Stimulated activated CD4-positive, alpha-beta T cell treated with anti-CD3 and anti-CD28 coated beads, Interleukin-15, amount 100 ng/mL, for 48 hours (primary cell): ENCODE data around the gene FRS2.
"Not testable (repeated sequence)": the region's sequence is repeated elsewhere in the genome, so short reads cannot be mapped to it uniquely, and the experiment has no call there.

ENCODE experiments used
- DNase-seq, 2 donors: peaks; one replicate each; pipeline ENCODE4 v3.0.0-alpha.2; 2020; ENCODE audit warnings: low read depth in 2 of 2

The FRS2 gene

GRCh38 chr12:69580074-69580473 lies 109.9 kb downstream of the FRS2 start:
- DNase-seq, result no peak

DNA sequence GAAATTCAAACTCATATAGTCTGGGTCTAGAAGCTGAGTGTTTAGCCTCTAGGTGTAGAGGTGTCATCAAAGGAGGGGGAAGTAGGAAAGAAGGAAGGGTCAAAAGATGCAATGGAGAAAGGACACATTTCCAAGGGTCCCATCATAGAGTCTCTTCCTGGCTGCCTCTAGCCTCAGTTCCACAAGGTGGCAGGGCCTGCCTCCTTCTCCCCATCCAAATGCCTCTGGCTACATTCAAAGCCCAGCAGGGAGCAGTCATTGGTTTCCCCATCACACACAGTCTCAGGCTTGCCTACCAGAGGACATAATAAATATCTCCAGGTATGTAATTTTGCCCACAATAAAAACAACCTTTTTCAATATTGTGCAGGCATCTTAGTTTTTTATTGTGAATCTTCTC lies 113.0 kb downstream of the FRS2 start:
- DNase-seq, result no peak

DNA sequence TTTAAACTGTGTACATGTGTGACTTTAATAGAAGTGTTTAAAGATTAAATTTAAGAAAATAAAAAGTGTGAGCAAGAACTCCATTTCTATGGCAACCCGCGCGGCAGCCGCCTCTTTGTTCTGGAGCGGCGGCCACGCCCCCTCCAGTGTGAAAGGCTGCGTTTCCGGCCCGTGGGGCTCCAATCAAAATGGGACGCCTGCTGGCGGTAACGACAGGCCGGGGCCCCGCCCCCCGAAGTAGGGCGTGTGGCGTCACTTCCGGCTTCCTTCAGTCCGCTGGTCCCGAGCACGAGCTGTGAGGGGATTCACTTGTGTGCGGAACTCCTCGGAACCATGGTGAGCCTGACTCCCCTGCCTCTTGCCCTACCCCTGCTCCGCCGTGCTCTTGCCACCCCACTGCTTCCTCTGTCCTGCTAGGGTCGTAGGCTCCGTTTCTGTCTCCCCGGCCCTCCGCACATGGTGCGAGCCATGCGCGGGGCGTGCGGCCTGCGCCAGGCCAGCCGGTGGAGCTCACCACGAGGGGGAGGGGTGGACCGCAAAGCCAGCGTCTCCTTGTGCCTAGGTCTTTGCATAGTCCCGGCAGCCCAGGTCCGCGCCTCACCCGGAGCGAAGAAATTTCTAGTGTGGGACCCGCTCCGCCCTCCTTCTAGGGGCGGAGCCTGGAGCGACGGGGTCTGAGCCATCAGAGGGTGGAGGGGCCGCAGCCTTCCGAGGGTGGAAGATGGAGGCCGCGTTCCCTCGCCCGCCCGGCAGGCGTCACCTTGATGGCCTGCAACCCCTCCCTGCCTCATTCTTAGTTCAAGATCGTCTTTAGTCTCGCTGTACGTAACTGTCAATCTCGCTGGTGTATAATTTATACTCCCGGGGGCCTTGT lies 115.2 kb downstream of the FRS2 start, which contains the start of gene CCT2:
Gene CCT2 (plus strand): TSS at position 271 of the 874 bp plus-strand sequence. CDS start 63 bp downstream, at position 334.
- peak; percentile 95 for DNase-seq

DNA sequence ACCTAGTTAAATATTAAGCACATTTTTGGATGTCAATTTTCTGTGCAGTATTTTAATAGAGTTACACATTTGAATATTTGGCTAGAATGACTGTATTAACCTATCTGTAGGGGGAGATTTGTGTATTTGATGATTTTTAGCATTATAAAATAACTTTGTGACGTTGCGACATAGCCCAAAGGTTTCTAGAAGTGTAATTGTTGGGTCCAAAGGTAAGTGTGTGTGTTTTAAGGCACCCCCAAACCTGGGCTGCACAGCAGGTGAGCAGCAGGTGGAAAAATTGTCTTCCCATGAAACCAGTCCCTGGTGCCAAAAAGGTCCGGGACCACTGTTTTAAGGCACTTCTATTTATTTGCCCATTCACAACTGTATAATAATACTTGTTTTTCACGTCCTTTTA lies 118.3 kb downstream of the FRS2 start:
- DNase-seq, result no peak

- DNase-seq, result no peak
These were observed 118.9 kb downstream of the FRS2 start for GRCh38 chr12:69589082-69589481.

GRCh38 chr12:69595689-69596088 lies 125.5 kb downstream of the FRS2 start:
- DNase-seq, result no peak

DNA sequence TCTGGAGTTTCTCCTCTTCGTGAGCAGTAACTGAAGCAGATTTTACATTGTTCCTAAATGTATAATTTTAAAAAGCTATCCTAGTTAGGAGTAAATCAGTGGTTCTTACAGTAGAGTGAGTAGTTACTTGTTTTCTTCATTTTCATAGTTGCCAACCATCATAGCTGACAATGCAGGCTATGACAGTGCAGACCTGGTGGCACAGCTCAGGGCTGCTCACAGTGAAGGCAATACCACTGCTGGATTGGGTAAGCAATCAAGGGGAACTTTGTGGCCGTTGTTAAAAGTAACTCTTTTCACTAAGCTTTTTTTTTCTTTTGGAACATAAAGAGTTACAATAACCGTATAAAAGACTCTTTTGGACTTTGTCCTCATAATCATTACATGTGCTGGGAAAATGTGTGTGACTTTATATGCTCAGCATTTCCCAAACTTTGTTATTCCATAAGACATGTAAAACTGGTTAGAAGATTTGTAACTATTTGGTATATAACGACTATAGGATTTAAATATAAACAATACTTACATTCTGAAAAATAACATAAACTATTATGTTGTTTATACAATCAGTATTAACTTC lies 128.1 kb downstream of the FRS2 start:
- no peak for DNase-seq

DNA sequence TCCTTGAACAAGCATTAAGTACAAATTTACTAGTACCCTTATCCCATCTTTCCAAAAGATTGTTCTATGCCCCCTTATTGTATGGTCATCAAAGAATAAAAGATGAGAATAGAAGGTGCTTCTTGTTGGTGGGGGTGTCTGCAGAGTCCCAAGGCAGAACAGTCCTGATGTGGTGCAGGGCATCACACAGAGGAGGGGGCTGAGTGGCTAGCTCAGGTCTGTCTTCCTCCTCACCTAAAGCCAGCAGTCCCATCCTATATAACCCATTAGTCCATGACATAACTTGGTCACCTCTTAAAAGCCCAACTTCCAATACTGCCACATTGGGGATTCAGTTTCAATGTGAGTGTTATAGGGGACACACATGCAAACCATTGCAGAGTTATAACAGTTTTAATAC lies 130.6 kb downstream of the FRS2 start:
- DNase-seq, result no peak

GRCh38 chr12:69601962-69602685 lies 131.9 kb downstream of the FRS2 start:
- no peak for DNase-seq

DNA sequence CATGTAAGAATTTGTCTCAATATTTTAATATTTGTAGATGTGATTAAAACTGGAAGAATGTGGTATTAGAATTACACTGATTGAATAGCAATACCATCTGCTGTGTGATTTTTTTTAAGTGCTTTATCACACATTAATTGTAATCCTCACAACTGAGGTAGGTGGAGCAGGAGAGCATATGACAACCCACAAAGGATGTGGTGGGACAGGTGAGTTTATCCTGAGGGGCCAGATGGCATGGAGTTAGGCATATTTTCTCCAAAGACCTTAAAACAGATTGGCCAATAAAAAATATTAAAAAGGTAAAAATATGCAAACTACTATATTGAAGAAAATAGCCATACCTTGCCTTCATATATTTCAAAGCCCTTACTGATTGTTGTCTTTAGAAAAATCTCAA lies 132.8 kb downstream of the FRS2 start:
- no peak for DNase-seq

GRCh38 chr12:69603556-69603955 lies 133.4 kb downstream of the FRS2 start:
- not testable (repeated sequence) for DNase-seq

DNA sequence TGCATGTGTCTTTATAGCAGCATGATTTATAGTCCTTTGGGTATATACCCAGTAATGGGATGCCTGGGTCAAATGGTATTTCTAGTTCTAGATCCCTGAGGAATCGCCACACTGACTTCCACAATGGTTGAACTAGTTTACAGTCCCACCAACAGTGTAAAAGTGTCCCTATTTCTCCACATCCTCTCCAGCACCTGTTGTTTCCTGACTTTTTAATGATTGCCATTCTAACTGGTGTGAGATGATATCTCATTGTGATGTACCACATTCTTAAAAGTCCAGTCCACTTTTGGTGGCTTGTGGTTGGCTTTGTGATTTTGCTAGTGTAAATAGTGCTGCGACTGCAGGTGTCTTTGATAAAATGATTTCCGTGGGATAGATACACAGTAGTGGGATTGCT lies 134.1 kb downstream of the FRS2 start:
- not testable (repeated sequence) for DNase-seq

- DNase-seq, result no peak
These were observed 137.9 kb downstream of the FRS2 start for GRCh38 chr12:69608114-69608513.

GRCh38 chr12:69610126-69610525 lies 139.9 kb downstream of the FRS2 start:
- DNase-seq, result no peak

DNA sequence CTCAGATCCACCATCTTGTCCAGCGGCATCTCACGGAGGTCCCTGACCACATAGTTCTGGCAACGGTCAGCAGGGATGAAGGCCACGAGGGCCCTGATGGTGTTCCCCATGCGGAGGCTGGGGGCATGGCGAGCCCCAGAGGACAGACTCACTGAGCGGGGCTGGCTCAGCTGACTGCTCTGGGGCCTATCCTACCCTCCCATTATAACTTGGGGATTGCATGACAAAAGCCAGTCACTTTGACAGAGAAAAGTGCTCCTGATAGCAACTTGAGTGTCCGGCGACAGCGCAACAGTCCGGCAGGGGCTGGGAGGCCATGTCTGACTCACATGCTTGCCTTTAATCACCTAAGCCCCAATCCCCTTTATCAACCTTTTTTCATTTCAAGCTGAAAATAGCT lies 140.5 kb downstream of the FRS2 start, which contains the start of gene LRRC10:
Gene LRRC10 (minus strand): TSS at position 179 of the 400 bp plus-strand sequence. CDS start 69 bp downstream, at position 110.
- DNase-seq, result no peak

GRCh38 chr12:69613351-69613750 lies 143.2 kb downstream of the FRS2 start:
- DNase-seq, result no peak

DNA sequence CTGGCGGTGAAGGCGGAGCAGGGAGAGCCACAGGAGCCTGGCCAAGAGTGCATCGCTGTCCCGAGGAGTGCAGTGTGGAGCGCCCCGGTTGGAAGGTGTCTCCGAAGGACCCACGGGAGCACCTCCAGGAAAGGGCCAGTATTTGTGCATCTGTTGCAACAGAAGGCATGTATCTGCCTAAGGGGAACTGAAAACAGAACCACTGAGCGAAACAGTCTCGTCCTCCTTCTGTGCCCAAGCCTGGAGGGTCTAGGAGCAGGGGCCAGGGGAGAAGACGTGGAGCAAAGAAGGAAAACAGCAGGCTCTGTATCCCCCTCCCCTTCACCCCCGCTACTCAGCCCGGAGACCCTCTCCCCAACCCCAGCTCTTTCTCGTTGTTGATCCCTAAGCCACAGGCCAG lies 145.8 kb downstream of the FRS2 start:
- no peak for DNase-seq

- DNase-seq, result no peak
These were observed 148.9 kb downstream of the FRS2 start for GRCh38 chr12:69619050-69619449.

- DNase-seq, result no peak
These were observed 149.9 kb downstream of the FRS2 start for GRCh38 chr12:69620077-69620476.

DNA sequence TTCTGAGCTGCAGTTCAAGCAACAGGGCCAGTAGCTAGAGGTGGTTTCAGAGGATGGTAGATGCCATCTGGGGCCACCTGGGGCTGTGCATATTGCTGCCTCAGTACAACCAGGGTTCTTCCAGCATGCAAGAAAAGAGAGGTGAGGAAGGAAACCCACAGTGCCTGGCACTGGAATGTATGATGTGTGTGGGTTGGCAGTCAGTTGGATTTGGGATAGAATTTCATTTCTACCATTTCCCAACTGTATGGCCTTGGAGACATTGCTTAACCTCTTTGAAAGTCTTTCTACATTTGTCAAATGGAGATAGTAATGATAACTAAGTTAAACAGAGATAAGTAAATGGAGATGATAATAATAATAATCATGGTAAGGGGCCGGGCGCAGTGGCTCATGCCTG lies 150.7 kb downstream of the FRS2 start:
- no peak for DNase-seq

GRCh38 chr12:69621551-69621950 lies 151.4 kb downstream of the FRS2 start:
- DNase-seq, result no peak

GRCh38 chr12:69623970-69624369 lies 153.8 kb downstream of the FRS2 start:
- no peak for DNase-seq
